IgD-negative memory B cell (primary cell): ENCODE measurements around the gene ISL1. TPM values are rescaled to one million over a fixed set of nuclear protein-coding genes. Genes with fewer than 3 reads are reported as not detected.

ENCODE experiments used
- H3K27ac Mint-ChIP-seq, 3 donors: one replicate each; pipeline ENCODE4 v1.8.0; 2020 to 2022; ENCODE audit warnings: mild to moderate bottlenecking in 3 of 3, mixed read lengths in 3 of 3, moderate library complexity in 1 of 3
- H3K27me3 Mint-ChIP-seq: one replicate; pipeline ENCODE4 v1.8.0; 2021; ENCODE audit warnings: mixed read lengths
- H3K36me3 Mint-ChIP-seq: one replicate; pipeline ENCODE4 v1.8.0; 2020; ENCODE audit warnings: mild to moderate bottlenecking, mixed read lengths
- H3K4me1 Mint-ChIP-seq, 3 donors: one replicate each; pipeline ENCODE4 v1.8.0; 2020 to 2022; ENCODE audit warnings: mixed read lengths in 3 of 3, mild to moderate bottlenecking in 1 of 3
- H3K4me3 Mint-ChIP-seq, 4 donors: one replicate each; pipeline ENCODE4 v1.8.0; 2020 to 2022; ENCODE audit warnings: mild to moderate bottlenecking in 4 of 4, mixed read lengths in 4 of 4, moderate library complexity in 3 of 4
- H3K9me3 Mint-ChIP-seq, 3 donors: one replicate each; pipeline ENCODE4 v1.8.0; 2020 to 2021; ENCODE audit warnings: mixed read lengths in 3 of 3, mild to moderate bottlenecking in 1 of 3
- polyA plus RNA-seq: library from polyadenylated mRNA; unstranded; fragments of 300-500 nt; fragmentation: Illumina TruSeq; gene quantifications from one replicate; pipeline ENCODE4 v1.2.3, GENCODE V29; 2021

The ISL1 gene
- polyA plus RNA-seq, 1 donor from 2014 or later: not detected

DNA sequence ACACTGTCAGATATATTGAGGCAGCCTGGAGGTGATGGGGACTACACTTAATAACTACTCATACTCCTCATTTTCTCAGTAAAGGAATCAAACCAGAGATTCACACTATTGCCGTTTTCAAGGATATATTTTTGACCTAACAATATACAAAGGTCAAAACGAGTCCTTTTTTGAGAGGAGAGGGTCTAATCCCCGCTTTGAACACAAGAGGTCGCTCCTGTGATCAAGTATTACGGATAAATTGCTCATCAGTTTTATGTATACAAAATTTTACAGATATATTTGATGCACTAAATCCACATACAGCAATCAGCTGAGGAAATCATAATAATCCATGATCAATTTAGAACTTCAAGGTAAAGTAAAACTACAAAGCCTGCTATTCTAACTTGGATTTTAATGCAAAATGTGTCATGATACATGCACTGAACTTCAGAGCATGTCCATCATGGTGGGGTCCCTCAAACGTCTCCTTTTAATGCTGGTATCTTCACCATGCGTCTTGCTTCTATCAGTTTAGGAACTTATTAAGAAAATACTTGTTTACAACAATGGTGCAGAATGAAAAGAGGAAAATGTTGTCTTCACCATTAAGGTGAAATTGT is 2.5 kb upstream of the ISL1 start:
- no peaks in the 10 kb centered on the region for H3K36me3 Mint-ChIP-seq
- peaks cover 0 to 4% (median 4%) of the 10 kb centered on the region in 3 donors for H3K4me1 Mint-ChIP-seq
- H3K27ac Mint-ChIP-seq: no peak overlapping the region
- peaks cover 0 to 6% (median 0%) of the 10 kb centered on the region in 3 donors for H3K9me3 Mint-ChIP-seq
- no peak overlapping the region for H3K4me3 Mint-ChIP-seq
- peaks cover 85% of the 10 kb centered on the region for H3K27me3 Mint-ChIP-seq

DNA sequence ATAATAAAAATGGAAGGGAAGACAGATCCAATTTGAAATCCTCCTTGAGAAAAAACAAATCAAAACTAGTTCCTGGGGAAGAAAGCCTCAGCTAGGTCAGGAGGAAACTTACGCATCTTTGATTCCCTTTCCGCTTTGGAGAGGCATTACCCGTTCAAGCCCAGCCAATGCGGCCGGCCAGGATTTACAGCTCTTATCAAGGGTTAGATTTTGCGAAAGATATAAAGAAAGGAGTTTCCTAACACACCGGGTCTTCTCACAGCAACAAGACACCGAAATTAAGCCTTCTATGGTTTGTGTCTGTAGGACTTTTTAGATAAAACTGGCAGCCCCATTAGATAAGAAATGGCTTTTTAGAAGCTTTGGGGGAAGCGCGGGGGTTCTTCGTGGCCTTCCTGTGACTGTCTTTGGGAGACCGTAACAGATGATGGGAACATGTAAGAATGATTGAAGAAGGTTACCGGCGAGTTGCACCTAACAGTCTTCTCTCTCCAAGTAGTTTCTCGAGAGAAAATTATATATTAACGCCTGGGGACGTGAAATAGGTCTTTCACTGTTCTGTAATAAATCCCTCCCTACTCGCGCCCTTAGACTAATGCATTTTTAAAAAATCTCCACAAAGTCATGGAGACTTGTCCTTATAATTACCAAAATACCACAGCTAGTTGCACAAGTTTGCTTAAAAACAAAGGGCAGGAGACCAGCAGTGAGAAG is 1.3 kb upstream of the ISL1 start:
- H3K27ac Mint-ChIP-seq: no peak overlapping the region

DNA sequence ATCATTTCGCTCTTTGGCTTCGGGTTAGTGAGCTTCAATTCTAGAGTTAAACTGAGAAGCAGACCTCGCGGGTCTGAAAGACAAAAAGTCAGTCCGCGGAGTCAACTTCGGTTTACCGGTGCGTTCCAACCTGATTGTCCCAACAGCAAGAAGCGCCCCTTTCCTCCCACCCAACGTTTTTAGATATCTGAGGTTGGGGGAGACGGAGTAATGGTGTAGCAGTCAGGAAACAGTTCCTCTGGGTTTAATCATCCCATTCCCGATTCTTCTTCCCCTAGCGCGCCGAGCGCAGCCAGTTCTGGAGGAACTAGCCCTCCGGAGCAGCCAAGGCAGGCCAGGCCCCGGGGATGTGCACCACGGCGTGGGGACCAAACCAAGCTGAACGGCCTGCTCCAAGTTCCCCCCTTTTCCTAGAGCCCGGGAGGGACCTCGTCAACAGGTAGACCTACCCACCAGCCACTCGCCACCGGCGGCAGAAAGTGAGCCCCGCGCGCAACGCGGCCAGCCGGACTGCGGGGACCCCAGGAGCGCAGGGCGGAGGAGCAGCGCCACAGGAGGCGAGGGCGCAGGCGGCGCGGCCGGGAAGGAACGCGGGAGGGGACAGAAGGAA is 622 bp upstream of the ISL1 start:
- peaks cover 86% of the 10 kb centered on the region for H3K27me3 Mint-ChIP-seq
- no peak overlapping the region for H3K27ac Mint-ChIP-seq
- peaks cover 0 to 6% (median 0%) of the 10 kb centered on the region in 3 donors for H3K9me3 Mint-ChIP-seq
- H3K4me3 Mint-ChIP-seq: no peak overlapping the region
- peaks cover 1% of the 10 kb centered on the region for H3K36me3 Mint-ChIP-seq
- peaks cover 0 to 4% (median 4%) of the 10 kb centered on the region in 3 donors for H3K4me1 Mint-ChIP-seq

More for the DNA sequence above, 1.3 kb upstream of the ISL1 start:
- Mint-ChIP-seq H3K36me3 (no peaks in the 10 kb centered on the region), H3K4me1 (peaks cover 0 to 4% (median 4%) of the 10 kb centered on the region in 3 donors), H3K4me3 (no peak overlapping the region), H3K27me3 (peaks cover 88% of the 10 kb centered on the region), H3K9me3 (peaks cover 0 to 6% (median 0%) of the 10 kb centered on the region in 3 donors)

DNA sequence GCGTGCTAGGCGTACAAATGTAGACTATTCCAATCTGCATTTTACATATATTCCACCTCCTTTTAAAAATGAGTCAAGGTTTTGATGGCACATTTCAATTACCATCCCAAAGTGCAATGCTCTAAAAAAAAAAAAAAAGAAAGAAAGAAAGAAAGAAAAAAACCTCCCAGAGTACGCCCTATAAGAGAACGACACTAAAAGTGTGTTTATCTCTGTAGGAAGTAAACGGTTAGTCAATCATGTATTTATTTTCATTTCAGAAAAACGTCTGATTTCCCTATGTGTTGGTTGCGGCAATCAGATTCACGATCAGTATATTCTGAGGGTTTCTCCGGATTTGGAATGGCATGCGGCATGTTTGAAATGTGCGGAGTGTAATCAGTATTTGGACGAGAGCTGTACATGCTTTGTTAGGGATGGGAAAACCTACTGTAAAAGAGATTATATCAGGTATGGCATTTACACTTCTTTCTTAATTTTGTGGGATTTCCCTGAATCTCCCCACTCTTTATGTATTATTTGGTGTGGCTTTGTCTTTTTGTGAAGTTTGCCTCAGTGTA is 1.1 kb downstream of the ISL1 start:
- Mint-ChIP-seq H3K4me1 (peaks cover 0 to 4% (median 4%) of the 10 kb centered on the region in 3 donors), H3K27me3 (peaks cover 85% of the 10 kb centered on the region), H3K4me3 (no peak overlapping the region), H3K9me3 (peaks cover 0 to 9% (median 0%) of the 10 kb centered on the region in 3 donors), H3K27ac (no peak overlapping the region), H3K36me3 (peaks cover 1% of the 10 kb centered on the region)

- Mint-ChIP-seq H3K9me3 (peaks cover 0 to 7% (median 0%) of the 10 kb centered on the region in 3 donors), H3K27ac (no peak overlapping the region), H3K27me3 (peaks cover 80% of the 10 kb centered on the region), H3K36me3 (peaks cover 1% of the 10 kb centered on the region), H3K4me3 (no peak overlapping the region), H3K4me1 (peaks cover 0 to 4% (median 4%) of the 10 kb centered on the region in 3 donors)
Observed at GRCh38 chr5:51385216-51385615, 2.0 kb downstream of the ISL1 start.

GRCh38 chr5:51386916-51387883 is 4.0 kb downstream of the ISL1 start:
- no peak overlapping the region for H3K4me3 Mint-ChIP-seq
- peaks cover 1% of the 10 kb centered on the region for H3K36me3 Mint-ChIP-seq
- peaks cover 73% of the 10 kb centered on the region for H3K27me3 Mint-ChIP-seq
- H3K9me3 Mint-ChIP-seq: peaks cover 0 to 7% (median 0%) of the 10 kb centered on the region in 3 donors
- peaks cover 0 to 4% (median 2%) of the 10 kb centered on the region in 3 donors for H3K4me1 Mint-ChIP-seq
- peak overlapping the region in 1 of 3 donors; percentile 63 for H3K27ac Mint-ChIP-seq

- Mint-ChIP-seq H3K4me1 (peaks cover 0 to 4% (median 2%) of the 10 kb centered on the region in 3 donors), H3K27ac (peak overlapping the region in 1 of 3 donors; percentile 63), H3K36me3 (peaks cover 1% of the 10 kb centered on the region), H3K27me3 (peaks cover 69% of the 10 kb centered on the region), H3K9me3 (peaks cover 0 to 10% (median 0%) of the 10 kb centered on the region in 3 donors), H3K4me3 (no peak overlapping the region)
Observed at GRCh38 chr5:51387884-51388275, 4.6 kb downstream of the ISL1 start.

- Mint-ChIP-seq H3K36me3 (peaks cover 1% of the 10 kb centered on the region), H3K4me3 (no peak overlapping the region), H3K27me3 (peaks cover 61% of the 10 kb centered on the region), H3K4me1 (peaks cover 0 to 4% (median 1%) of the 10 kb centered on the region in 3 donors), H3K27ac (no peak overlapping the region), H3K9me3 (peaks cover 0 to 12% (median 0%) of the 10 kb centered on the region in 3 donors)
Observed at GRCh38 chr5:51388488-51389287, 5.4 kb downstream of the ISL1 start.

GRCh38 chr5:51389288-51389576 is 6.0 kb downstream of the ISL1 start:
- H3K4me3 Mint-ChIP-seq: no peak overlapping the region

GRCh38 chr5:51389577-51390463 is 6.6 kb downstream of the ISL1 start:
- Mint-ChIP-seq H3K27ac (no peak overlapping the region), H3K27me3 (peaks cover 56% of the 10 kb centered on the region), H3K9me3 (peaks cover 0 to 8% (median 0%) of the 10 kb centered on the region in 3 donors), H3K4me1 (peaks cover 0 to 1% (median 0%) of the 10 kb centered on the region in 3 donors), H3K36me3 (peaks cover 1% of the 10 kb centered on the region), H3K4me3 (peak overlapping the region in 2 of 4 donors; percentile 17 to 65)

More at GRCh38 chr5:51389288-51389576, 6.0 kb downstream of the ISL1 start:
- H3K27me3 Mint-ChIP-seq: peaks cover 59% of the 10 kb centered on the region
- no peak overlapping the region for H3K27ac Mint-ChIP-seq
- H3K36me3 Mint-ChIP-seq: peaks cover 1% of the 10 kb centered on the region
- peaks cover 0 to 4% (median 1%) of the 10 kb centered on the region in 3 donors for H3K4me1 Mint-ChIP-seq
- peaks cover 0 to 10% (median 0%) of the 10 kb centered on the region in 3 donors for H3K9me3 Mint-ChIP-seq

GRCh38 chr5:51391175-51391574 is 7.9 kb downstream of the ISL1 start:
- H3K9me3 Mint-ChIP-seq: peaks cover 0 to 8% (median 3%) of the 10 kb centered on the region in 3 donors
- H3K27me3 Mint-ChIP-seq: peaks cover 51% of the 10 kb centered on the region
- peak overlapping the region in 1 of 4 donors; percentile 35 for H3K4me3 Mint-ChIP-seq
- peaks cover 0 to 1% (median 0%) of the 10 kb centered on the region in 3 donors for H3K4me1 Mint-ChIP-seq
- H3K27ac Mint-ChIP-seq: no peak overlapping the region
- peaks cover 1% of the 10 kb centered on the region for H3K36me3 Mint-ChIP-seq

DNA sequence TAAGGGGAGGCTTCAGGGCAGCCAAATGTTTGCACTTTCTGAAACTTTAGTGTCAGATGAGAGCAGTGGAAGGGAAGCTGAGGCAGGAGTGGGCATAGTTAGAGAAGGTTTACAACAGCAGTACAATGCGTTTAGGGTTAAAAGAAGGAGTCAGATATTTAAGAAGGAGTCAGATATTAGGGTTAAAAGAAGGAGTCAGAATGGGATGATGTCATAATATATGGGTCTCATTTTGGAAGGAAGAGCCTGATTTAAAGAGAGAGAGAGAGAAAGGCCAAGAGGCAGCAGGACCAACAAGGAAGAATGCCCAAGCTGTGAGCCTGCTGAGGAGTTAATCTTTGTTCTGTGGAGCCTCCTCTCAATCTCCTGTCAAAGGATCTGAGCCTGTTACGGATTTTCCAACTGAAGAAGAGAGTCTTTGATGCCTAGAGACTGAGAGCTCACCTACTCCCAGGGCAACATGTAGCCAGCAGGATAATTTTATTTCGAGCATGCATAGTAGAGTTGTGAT is 9.5 kb downstream of the ISL1 start:
- Mint-ChIP-seq H3K4me3 (no peak overlapping the region), H3K27me3 (peaks cover 43% of the 10 kb centered on the region), H3K4me1 (peaks cover 0 to 3% (median under 1%) of the 10 kb centered on the region in 3 donors), H3K9me3 (peaks cover 0 to 8% (median 7%) of the 10 kb centered on the region in 3 donors), H3K36me3 (no peaks in the 10 kb centered on the region), H3K27ac (no peak overlapping the region)
